ENCODE results near the gene UBR4. TPM values are rescaled to one million over a fixed set of nuclear protein-coding genes. Genes with fewer than 3 reads are reported as not detected.

Gene UBR4
- total RNA-seq, 1 donor, result 149 TPM

DNA sequence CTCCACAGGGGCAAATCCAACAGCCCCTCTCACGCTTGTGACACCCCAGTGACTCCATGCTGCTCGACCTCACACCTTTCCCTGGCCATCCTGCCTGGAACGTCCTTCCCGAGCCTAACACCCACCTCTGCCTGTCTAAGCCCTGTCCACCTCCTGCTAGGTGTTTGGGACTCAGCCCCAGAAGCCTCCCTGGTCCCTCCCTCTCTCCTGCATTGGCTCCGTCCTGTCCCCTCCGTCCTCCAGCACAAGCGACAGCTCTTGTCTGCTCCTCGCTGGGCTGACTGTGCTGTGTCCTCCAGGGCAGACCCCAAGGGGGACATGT, 151.6 kb downstream of the UBR4 start:
- Histone ChIP-seq H2AFZ (ENCODE audit: low read length) (no peak overlapping the region), H3K4me1 (ENCODE audit: insufficient read depth, low read length) (no peaks in the 10 kb centered on the region), H3K4me3 (ENCODE audit: insufficient read depth, low read length) (no peak overlapping the region), H3K27me3 (ENCODE audit: insufficient read depth, low read length) (peaks cover 40% of the 10 kb centered on the region), H3K27ac (ENCODE audit: low read depth, low read length) (no peak overlapping the region), H3K9me3 (ENCODE audit: low read depth, low read length) (no peaks in the 10 kb centered on the region), H3K4me2 (ENCODE audit: insufficient read depth, low read length) (no peak overlapping the region), H3K79me2 (ENCODE audit: insufficient read depth, low read length) (no peaks in the 10 kb centered on the region), H3K36me3 (ENCODE audit: insufficient read depth, low read length) (no peaks in the 10 kb centered on the region), H4K20me1 (ENCODE audit: insufficient read depth, low read length) (no peaks in the 10 kb centered on the region)
- TF ChIP-seq, protein P1, sequence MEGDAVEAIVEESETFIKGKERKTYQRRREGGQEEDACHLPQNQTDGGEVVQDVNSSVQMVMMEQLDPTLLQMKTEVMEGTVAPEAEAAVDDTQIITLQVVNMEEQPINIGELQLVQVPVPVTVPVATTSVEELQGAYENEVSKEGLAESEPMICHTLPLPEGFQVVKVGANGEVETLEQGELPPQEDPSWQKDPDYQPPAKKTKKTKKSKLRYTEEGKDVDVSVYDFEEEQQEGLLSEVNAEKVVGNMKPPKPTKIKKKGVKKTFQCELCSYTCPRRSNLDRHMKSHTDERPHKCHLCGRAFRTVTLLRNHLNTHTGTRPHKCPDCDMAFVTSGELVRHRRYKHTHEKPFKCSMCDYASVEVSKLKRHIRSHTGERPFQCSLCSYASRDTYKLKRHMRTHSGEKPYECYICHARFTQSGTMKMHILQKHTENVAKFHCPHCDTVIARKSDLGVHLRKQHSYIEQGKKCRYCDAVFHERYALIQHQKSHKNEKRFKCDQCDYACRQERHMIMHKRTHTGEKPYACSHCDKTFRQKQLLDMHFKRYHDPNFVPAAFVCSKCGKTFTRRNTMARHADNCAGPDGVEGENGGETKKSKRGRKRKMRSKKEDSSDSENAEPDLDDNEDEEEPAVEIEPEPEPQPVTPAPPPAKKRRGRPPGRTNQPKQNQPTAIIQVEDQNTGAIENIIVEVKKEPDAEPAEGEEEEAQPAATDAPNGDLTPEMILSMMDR (IDR thresholded peaks at IDR 0.05; ENCODE audit: extremely low read depth, low read depth, low read length), result no peak
- peak; percentile 4 for DNase-seq (ENCODE audit: insufficient read length, low spot score, missing footprints)

DNA sequence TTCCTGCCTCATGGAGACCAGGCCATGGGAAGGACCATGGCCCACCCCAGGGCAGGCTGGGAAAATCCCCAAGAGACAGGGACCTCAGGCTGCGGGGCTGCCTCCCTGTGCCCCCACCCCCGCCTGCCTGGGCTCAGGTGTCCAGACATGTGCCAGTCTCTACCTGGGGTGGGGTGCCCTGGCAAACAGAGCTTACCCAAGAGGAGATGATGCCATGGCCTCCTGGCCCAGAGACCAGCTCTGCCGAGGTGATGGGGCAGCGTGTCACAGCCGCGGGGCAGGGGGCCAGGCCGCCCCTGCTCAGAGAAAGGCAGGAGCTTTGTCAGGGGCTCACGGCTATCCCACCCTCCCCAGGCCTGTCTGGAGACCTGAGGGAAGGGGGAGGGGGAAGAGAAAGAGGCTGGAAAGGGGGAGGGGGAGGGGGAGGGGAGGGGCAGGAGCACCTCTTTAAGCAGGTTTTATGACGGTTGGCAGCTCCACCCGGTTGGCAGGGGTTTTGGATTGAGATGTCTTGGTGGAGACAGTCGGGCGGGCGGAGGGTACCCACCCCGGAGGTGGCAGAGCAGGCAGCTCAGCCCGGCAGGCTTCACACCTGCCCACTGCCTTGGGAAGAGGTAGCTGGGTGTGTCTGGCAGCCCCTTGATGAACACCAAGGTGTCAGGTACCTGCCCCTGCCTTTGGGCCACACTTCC, 152.1 kb downstream of the UBR4 start:
- Histone ChIP-seq H3K36me3 (ENCODE audit: insufficient read depth, low read length) (no peaks in the 10 kb centered on the region), H4K20me1 (ENCODE audit: insufficient read depth, low read length) (no peaks in the 10 kb centered on the region), H3K4me3 (ENCODE audit: insufficient read depth, low read length) (no peak overlapping the region), H2AFZ (ENCODE audit: low read length) (no peak overlapping the region), H3K27me3 (ENCODE audit: insufficient read depth, low read length) (peaks cover 42% of the 10 kb centered on the region), H3K4me2 (ENCODE audit: insufficient read depth, low read length) (no peak overlapping the region), H3K4me1 (ENCODE audit: insufficient read depth, low read length) (no peaks in the 10 kb centered on the region), H3K9me3 (ENCODE audit: low read depth, low read length) (no peaks in the 10 kb centered on the region), H3K79me2 (ENCODE audit: insufficient read depth, low read length) (no peaks in the 10 kb centered on the region), H3K27ac (ENCODE audit: low read depth, low read length) (no peak overlapping the region)
- TF ChIP-seq, protein P1 (IDR thresholded peaks at IDR 0.05; ENCODE audit: extremely low read depth, low read depth, low read length), result no peak
- DNase-seq (ENCODE audit: insufficient read length, low spot score, missing footprints), result peak; percentile 71

DNA sequence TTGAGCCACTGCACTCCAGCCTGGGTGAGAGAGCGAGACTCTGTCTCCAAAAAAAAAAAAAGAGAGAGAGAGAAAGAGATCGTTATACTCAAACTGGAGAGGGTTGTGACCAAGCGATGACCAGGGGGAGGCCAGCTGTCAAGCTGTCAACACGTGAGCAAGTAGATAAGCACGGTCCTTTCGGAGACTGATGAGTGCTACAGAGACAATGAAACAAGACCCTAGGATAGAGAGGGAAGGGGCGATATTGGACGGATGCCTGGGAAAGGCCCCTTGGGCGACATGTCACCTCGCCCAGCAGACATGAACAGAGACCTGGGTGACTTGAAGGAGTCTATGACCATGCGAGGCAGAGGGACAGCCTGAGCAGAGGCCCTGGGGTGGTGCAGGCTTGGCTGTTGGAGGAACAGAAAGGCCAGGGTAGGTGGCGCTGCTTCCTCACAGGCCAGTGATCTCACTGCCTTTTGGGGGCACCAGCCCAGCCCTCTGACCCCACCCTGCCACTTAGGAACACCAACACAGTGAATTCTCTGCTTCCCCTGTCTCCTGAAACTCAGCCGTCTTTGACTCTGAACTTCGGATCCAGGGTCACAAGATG, 152.8 kb downstream of the UBR4 start:
- Histone ChIP-seq H3K36me3 (ENCODE audit: insufficient read depth, low read length) (no peaks in the 10 kb centered on the region), H2AFZ (ENCODE audit: low read length) (no peak overlapping the region), H4K20me1 (ENCODE audit: insufficient read depth, low read length) (no peaks in the 10 kb centered on the region), H3K4me1 (ENCODE audit: insufficient read depth, low read length) (no peaks in the 10 kb centered on the region), H3K27ac (ENCODE audit: low read depth, low read length) (no peak overlapping the region), H3K4me2 (ENCODE audit: insufficient read depth, low read length) (no peak overlapping the region), H3K79me2 (ENCODE audit: insufficient read depth, low read length) (no peaks in the 10 kb centered on the region), H3K4me3 (ENCODE audit: insufficient read depth, low read length) (no peak overlapping the region), H3K27me3 (ENCODE audit: insufficient read depth, low read length) (peaks cover 45% of the 10 kb centered on the region), H3K9me3 (ENCODE audit: low read depth, low read length) (no peaks in the 10 kb centered on the region)
- TF ChIP-seq, protein P1 (IDR thresholded peaks at IDR 0.05; ENCODE audit: extremely low read depth, low read depth, low read length), result no peak
- peak; percentile 65 for DNase-seq (ENCODE audit: insufficient read length, low spot score, missing footprints)

DNA sequence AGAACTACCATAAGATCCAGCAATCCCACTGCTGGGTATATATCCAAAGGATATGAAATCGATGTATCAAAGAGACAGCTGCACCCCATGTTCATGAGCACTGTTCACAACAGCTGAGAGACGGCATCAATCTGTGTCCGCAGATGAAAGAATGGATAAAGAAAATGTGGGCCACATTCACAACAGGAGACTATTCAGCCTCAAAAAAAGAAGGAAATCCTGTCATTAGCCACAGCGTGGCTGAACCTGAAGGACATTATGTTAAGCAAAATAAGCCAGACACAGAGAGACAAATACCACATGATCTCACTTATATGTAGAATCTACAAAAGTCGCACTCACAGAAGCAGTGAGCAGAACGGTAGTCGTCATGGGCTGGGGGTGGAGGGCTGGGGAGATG, 154.4 kb downstream of the UBR4 start:
- no peaks in the 10 kb centered on the region for H3K4me1 ChIP-seq (ENCODE audit: insufficient read depth, low read length)
- H3K4me3 ChIP-seq (ENCODE audit: insufficient read depth, low read length), result no peak overlapping the region
- H3K27me3 ChIP-seq (ENCODE audit: insufficient read depth, low read length), result peaks cover 45% of the 10 kb centered on the region
- no peak for DNase-seq (ENCODE audit: insufficient read length, low spot score, missing footprints)
- no peaks in the 10 kb centered on the region for H3K9me3 ChIP-seq (ENCODE audit: low read depth, low read length)
- H4K20me1 ChIP-seq (ENCODE audit: insufficient read depth, low read length), result no peaks in the 10 kb centered on the region
- no peak overlapping the region for H2AFZ ChIP-seq (ENCODE audit: low read length)
- H3K4me2 ChIP-seq (ENCODE audit: insufficient read depth, low read length), result no peak overlapping the region
- no peak overlapping the region for H3K27ac ChIP-seq (ENCODE audit: low read depth, low read length)
- no peaks in the 10 kb centered on the region for H3K36me3 ChIP-seq (ENCODE audit: insufficient read depth, low read length)
- TF ChIP-seq, protein P1 (IDR thresholded peaks at IDR 0.05; ENCODE audit: extremely low read depth, low read depth, low read length), result no peak
- H3K79me2 ChIP-seq (ENCODE audit: insufficient read depth, low read length), result no peaks in the 10 kb centered on the region

Data from osteoblast (primary cell).